ENCODE results near the gene NTM.

Gene NTM

GRCh38 chr11:131923309-131923708, 552.9 kb downstream of the NTM start:
- Mint-ChIP-seq H3K27me3 (no peaks in the 10 kb centered on the region), H3K4me3 (no peak overlapping the region), H3K27ac (no peak overlapping the region), H3K9me3 (peaks cover 6% of the 10 kb centered on the region), H3K4me1 (ENCODE audit: low read depth) (no peaks in the 10 kb centered on the region), H3K36me3 (ENCODE audit: low read depth) (no peaks in the 10 kb centered on the region)

DNA sequence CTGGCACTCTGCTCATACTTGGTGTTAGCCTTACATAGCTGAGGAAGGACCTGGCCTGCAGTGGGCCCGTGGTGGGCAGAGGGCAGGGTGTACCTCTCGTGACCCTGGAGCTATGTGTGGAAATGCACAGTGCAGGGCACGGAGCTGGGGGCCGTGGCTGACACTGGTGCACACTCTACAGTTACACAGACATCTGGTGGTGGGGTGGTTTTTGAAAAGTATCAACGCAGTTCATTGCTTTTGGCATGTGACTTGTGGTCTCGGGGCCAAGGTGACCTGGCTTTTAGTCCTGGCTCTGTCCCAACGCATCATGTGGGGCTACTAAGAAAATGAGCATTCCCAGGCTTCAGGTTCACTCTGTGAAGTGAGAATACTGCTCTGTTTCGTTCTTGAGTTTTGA, 553.6 kb downstream of the NTM start:
- no peaks in the 10 kb centered on the region for H3K36me3 Mint-ChIP-seq (ENCODE audit: low read depth)
- H3K4me3 Mint-ChIP-seq = no peak overlapping the region
- no peak overlapping the region for H3K27ac Mint-ChIP-seq
- no peaks in the 10 kb centered on the region for H3K27me3 Mint-ChIP-seq
- H3K9me3 Mint-ChIP-seq = peaks cover 6% of the 10 kb centered on the region
- H3K4me1 Mint-ChIP-seq (ENCODE audit: low read depth) = no peaks in the 10 kb centered on the region

DNA sequence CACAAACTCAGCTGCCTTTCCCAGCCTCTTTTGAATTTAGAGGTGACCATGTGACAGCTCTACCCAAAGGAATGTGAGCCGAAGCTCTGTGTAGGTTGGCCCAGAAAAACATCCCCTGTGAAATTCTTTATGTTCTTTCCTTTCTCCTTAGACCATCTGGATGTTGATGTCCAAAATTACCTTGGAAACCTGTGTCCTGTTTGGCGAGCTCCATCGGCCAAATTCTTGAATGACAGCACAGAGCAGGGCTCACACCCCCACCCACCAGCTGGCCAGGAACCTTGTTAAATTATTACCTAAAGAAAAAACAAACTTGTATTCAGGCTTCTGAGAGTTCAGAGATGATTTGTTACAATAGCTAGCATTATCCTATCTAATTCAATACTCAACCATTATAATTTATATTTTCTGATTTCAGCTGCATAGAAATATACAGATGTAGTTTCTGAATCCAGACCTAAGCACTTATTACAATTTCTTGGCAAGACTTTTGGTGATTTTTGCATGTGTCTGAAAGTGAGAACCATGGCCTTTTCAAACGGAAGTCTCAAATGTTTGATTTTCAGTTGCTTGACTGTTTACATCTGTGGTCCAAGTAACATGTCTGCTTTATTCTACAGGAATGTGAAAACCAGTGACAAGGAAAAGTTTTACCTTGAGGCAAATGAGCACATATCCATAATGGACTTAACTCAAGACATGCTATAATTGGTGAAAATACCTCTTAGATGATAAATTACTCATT, 554.2 kb downstream of the NTM start:
- Mint-ChIP-seq H3K9me3 (peaks cover 6% of the 10 kb centered on the region), H3K4me3 (no peak overlapping the region), H3K27me3 (no peaks in the 10 kb centered on the region), H3K4me1 (ENCODE audit: low read depth) (no peaks in the 10 kb centered on the region), H3K36me3 (ENCODE audit: low read depth) (no peaks in the 10 kb centered on the region), H3K27ac (no peak overlapping the region)

- H3K4me3 Mint-ChIP-seq = no peak overlapping the region
- no peaks in the 10 kb centered on the region for H3K36me3 Mint-ChIP-seq (ENCODE audit: low read depth)
- H3K4me1 Mint-ChIP-seq (ENCODE audit: low read depth) = no peaks in the 10 kb centered on the region
- H3K9me3 Mint-ChIP-seq = peaks cover 6% of the 10 kb centered on the region
- no peaks in the 10 kb centered on the region for H3K27me3 Mint-ChIP-seq
- H3K27ac Mint-ChIP-seq = no peak overlapping the region
Observed at GRCh38 chr11:131925829-131926228, 555.4 kb downstream of the NTM start.

GRCh38 chr11:131928992-131929391, 558.6 kb downstream of the NTM start:
- H3K9me3 Mint-ChIP-seq = no peaks in the 10 kb centered on the region

DNA sequence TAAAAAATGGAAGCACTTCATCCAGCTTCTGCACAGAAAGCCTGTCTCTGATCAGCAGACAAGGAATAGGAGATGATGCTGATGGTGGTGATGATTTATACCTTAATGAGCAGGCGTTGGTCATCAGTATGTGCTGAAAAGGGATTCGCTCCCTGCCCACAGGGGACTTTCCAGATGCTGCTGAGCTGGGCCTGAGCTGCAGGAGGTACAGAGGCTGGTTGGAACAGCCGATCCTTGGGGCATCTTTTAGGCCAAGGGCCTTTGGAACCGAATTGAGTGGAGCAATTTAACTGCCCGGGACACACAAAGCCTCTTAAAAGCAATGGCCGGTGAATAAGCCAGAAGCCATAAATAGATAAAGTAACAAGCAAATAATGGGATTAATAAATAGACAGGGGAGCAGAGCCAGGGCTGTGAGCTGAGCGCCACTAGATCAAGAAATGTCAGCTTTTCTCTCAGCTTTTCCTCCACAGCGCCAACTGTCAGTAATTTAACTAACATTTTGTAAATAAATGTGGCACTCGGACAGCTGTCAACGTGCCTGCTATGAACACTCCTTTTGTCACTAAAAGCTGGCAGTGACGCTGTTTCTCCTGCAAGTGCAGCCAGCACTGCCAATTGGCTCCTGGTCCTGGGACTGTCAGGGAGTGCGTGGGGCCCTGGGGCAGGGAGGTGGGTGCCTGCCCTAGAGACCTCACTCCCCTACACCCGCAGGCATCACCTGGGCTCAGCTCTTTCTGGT, 562.3 kb downstream of the NTM start:
- H3K27ac Mint-ChIP-seq = no peak overlapping the region
- no peaks in the 10 kb centered on the region for H3K9me3 Mint-ChIP-seq
- H3K36me3 Mint-ChIP-seq (ENCODE audit: low read depth) = no peaks in the 10 kb centered on the region
- no peak overlapping the region for H3K4me3 Mint-ChIP-seq
- no peaks in the 10 kb centered on the region for H3K4me1 Mint-ChIP-seq (ENCODE audit: low read depth)
- H3K27me3 Mint-ChIP-seq = no peaks in the 10 kb centered on the region

More at GRCh38 chr11:131928992-131929391, 558.6 kb downstream of the NTM start:
- Mint-ChIP-seq H3K36me3 (ENCODE audit: low read depth) (no peaks in the 10 kb centered on the region), H3K27me3 (no peaks in the 10 kb centered on the region), H3K4me3 (no peak overlapping the region), H3K27ac (no peak overlapping the region), H3K4me1 (ENCODE audit: low read depth) (no peaks in the 10 kb centered on the region)

GRCh38 chr11:131934006-131934405, 563.6 kb downstream of the NTM start:
- no peak overlapping the region for H3K27ac Mint-ChIP-seq
- H3K4me3 Mint-ChIP-seq = no peak overlapping the region
- H3K27me3 Mint-ChIP-seq = peaks cover 4% of the 10 kb centered on the region
- no peaks in the 10 kb centered on the region for H3K4me1 Mint-ChIP-seq (ENCODE audit: low read depth)
- H3K9me3 Mint-ChIP-seq = peaks cover 6% of the 10 kb centered on the region
- H3K36me3 Mint-ChIP-seq (ENCODE audit: low read depth) = no peaks in the 10 kb centered on the region

DNA sequence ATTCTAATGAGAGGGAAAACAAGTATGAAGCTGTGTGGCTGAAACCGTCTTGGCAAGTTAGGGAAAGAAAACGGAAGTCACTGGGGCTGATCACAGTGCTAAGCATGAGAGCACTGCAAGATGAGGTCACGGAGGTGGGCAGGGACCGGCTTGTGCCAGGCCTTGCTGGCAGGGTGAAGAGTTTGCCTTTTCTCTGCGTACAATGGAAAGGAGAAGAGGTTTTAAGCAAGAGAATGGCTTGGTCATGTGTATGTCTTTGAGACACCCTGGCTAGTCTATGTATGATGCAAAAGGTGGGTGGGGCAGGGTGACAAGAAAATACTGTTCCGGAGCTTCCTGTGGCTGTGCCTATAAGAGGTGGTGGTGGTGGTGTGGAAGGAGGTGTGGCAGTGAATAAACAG, 567.9 kb downstream of the NTM start:
- no peaks in the 10 kb centered on the region for H3K4me1 Mint-ChIP-seq (ENCODE audit: low read depth)
- H3K36me3 Mint-ChIP-seq (ENCODE audit: low read depth) = no peaks in the 10 kb centered on the region
- no peak overlapping the region for H3K4me3 Mint-ChIP-seq
- peaks cover 7% of the 10 kb centered on the region for H3K27me3 Mint-ChIP-seq
- H3K27ac Mint-ChIP-seq = no peak overlapping the region
- peaks cover 7% of the 10 kb centered on the region for H3K9me3 Mint-ChIP-seq

DNA sequence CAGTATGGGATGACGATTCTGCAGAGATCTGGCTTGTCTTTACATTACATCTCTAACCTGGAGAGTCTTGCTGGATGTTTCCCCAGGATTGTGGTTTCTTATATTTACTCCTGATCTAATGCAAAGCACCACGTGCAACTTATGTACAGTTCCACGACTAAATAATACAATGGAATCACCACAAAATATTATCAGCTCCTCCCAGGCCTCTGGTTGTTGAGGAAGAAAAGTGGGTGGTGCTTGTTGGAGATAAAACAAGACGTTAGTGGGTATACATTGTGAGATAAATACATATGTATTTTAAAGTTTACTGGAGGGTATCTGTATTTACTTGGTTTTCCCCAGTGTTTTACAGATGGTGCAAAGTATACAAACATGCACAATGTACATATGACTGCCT, 569.7 kb downstream of the NTM start:
- H3K4me3 Mint-ChIP-seq = no peak overlapping the region
- no peak overlapping the region for H3K27ac Mint-ChIP-seq
- H3K4me1 Mint-ChIP-seq (ENCODE audit: low read depth) = no peaks in the 10 kb centered on the region
- H3K27me3 Mint-ChIP-seq = peaks cover 7% of the 10 kb centered on the region
- H3K9me3 Mint-ChIP-seq = peaks cover 7% of the 10 kb centered on the region
- H3K36me3 Mint-ChIP-seq (ENCODE audit: low read depth) = no peaks in the 10 kb centered on the region

DNA sequence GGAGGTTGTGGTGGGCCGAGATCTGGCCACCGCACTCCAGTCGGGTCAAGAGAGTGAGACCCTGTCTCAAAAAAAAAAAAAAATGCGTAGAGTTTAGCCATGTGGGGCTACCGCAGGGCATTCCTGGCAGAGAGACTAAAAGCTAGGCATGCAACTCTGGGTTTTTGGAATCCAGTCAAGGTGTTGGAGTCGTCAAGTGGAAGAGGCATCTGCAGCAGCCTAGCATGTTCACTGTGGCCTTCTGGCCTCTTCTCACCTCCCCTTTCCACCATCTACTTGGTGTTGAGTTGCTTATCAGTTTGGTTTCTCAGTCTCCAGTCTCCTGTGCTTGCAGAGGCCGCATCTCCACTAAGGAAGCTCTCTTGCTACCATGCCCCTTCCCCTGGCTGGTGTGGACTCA, 572.5 kb downstream of the NTM start:
- peaks cover 7% of the 10 kb centered on the region for H3K27me3 Mint-ChIP-seq
- no peaks in the 10 kb centered on the region for H3K4me1 Mint-ChIP-seq (ENCODE audit: low read depth)
- no peaks in the 10 kb centered on the region for H3K36me3 Mint-ChIP-seq (ENCODE audit: low read depth)
- peaks cover 7% of the 10 kb centered on the region for H3K9me3 Mint-ChIP-seq
- H3K4me3 Mint-ChIP-seq = no peak overlapping the region
- no peak overlapping the region for H3K27ac Mint-ChIP-seq

GRCh38 chr11:131943295-131943694, 572.9 kb downstream of the NTM start:
- Mint-ChIP-seq H3K4me1 (ENCODE audit: low read depth) (no peaks in the 10 kb centered on the region), H3K9me3 (peaks cover 7% of the 10 kb centered on the region), H3K27me3 (peaks cover 7% of the 10 kb centered on the region)

DNA sequence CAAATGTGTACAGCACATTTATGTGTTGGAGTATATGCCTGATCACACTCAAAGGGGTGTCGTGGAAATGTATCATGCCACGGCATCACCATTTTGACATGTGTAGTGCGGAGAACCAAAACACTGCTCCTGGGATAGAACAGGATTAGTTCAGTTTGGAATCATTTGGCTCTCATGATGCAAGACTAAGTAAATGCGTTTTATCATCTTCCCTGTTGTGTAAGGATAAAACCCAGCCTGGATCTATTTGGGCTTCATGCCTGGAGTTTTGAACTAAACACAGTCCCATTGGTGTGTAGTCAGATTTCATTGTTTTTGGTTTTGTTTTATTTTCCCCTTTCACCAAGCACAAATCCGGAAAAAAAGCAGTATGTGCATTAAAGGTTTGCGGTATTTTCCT, 574.3 kb downstream of the NTM start:
- no peaks in the 10 kb centered on the region for H3K36me3 Mint-ChIP-seq (ENCODE audit: low read depth)
- no peaks in the 10 kb centered on the region for H3K4me1 Mint-ChIP-seq (ENCODE audit: low read depth)
- no peaks in the 10 kb centered on the region for H3K9me3 Mint-ChIP-seq
- no peaks in the 10 kb centered on the region for H3K27me3 Mint-ChIP-seq
- no peak overlapping the region for H3K4me3 Mint-ChIP-seq
- H3K27ac Mint-ChIP-seq = no peak overlapping the region

More at GRCh38 chr11:131943295-131943694, 572.9 kb downstream of the NTM start:
- Mint-ChIP-seq H3K4me3 (no peak overlapping the region), H3K36me3 (ENCODE audit: low read depth) (no peaks in the 10 kb centered on the region), H3K27ac (no peak overlapping the region)

- no peak overlapping the region for H3K27ac Mint-ChIP-seq
- H3K4me3 Mint-ChIP-seq = no peak overlapping the region
- no peaks in the 10 kb centered on the region for H3K4me1 Mint-ChIP-seq (ENCODE audit: low read depth)
- H3K36me3 Mint-ChIP-seq (ENCODE audit: low read depth) = no peaks in the 10 kb centered on the region
- no peaks in the 10 kb centered on the region for H3K9me3 Mint-ChIP-seq
- no peaks in the 10 kb centered on the region for H3K27me3 Mint-ChIP-seq
Observed at GRCh38 chr11:131945706-131946105, 575.3 kb downstream of the NTM start.

- Mint-ChIP-seq H3K27ac (no peak overlapping the region), H3K9me3 (no peaks in the 10 kb centered on the region), H3K4me3 (no peak overlapping the region), H3K27me3 (no peaks in the 10 kb centered on the region), H3K4me1 (ENCODE audit: low read depth) (no peaks in the 10 kb centered on the region), H3K36me3 (ENCODE audit: low read depth) (no peaks in the 10 kb centered on the region)
Observed at GRCh38 chr11:131947511-131947910, 577.1 kb downstream of the NTM start.

DNA sequence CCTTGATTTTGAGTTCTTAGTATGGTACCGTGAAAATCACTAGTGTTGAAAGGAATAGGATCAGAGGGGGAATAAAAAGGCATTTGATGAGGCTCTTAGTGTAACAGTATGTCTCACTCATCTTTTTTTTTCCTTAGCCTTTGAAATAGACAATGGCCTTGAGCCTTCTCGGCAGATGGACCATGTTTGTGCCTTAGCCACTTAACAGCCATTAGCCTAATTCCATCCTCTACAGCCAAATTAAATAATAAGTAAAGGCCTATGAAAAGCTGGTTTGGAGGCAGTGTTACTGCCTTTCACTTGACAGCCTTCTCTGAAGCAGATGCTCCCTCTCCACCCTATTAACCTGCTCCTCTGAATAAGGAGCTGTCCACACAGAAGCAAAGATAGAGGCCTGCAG, 580.7 kb downstream of the NTM start:
- Mint-ChIP-seq H3K4me1 (ENCODE audit: low read depth) (no peaks in the 10 kb centered on the region), H3K27ac (no peak overlapping the region), H3K27me3 (no peaks in the 10 kb centered on the region), H3K36me3 (ENCODE audit: low read depth) (no peaks in the 10 kb centered on the region), H3K9me3 (no peaks in the 10 kb centered on the region), H3K4me3 (no peak overlapping the region)

DNA sequence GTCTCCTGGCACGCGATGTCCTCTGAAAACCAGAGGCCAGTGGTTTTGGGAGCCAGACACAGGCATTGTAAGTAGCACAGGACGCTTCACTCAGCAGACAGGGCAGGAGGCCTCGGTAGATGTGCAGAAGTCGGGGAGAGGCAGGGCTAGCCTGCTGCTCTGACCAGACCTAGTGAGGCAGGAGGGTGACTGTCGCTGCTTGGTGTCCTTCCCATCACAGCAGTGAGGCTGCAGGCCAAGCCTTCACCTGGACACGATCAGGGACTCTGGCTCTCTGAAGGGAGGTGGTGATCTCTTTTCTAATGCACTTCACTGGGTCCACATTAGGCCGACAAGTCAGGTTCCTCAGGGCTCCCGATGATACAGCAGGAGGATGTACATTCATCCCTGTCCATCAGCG, 583.7 kb downstream of the NTM start:
- no peaks in the 10 kb centered on the region for H3K9me3 Mint-ChIP-seq
- H3K4me1 Mint-ChIP-seq (ENCODE audit: low read depth) = no peaks in the 10 kb centered on the region
- no peak overlapping the region for H3K4me3 Mint-ChIP-seq
- H3K36me3 Mint-ChIP-seq (ENCODE audit: low read depth) = no peaks in the 10 kb centered on the region
- no peak overlapping the region for H3K27ac Mint-ChIP-seq
- H3K27me3 Mint-ChIP-seq = no peaks in the 10 kb centered on the region
